K562 (cell line): ENCODE data around the gene CDHR2. TPM values are rescaled to one million over a fixed set of nuclear protein-coding genes. Genes with fewer than 3 reads are reported as not detected.

Source experiments
- ATAC-seq: fragments of 200-7000 bp; cut with Tn5 transposase; 3 replicates; pipeline ENCODE4 v1.9.1; 2020; ENCODE audit warnings: moderate library complexity
- BruUV-seq: library from RNA; stranded (reverse); fragments of 400-500 nt; replicated peaks from 2 replicates; lab custom pipeline; 2021; lab: Mats Ljungman, UMichigan
- CTCF ChIA-PET: fragments of 300-600 bp; formaldehyde crosslinking; extraction: SDS; loops from one replicate; lab custom pipeline; 2021; ENCODE audit warnings: low intra/inter-chr PET ratio; lab: Yijun Ruan, JAX
- POLR2A ChIA-PET: fragments of 300-600, 350-650 bp; sonication (Branson Sonifier 250); formaldehyde crosslinking; extraction: SDS; loops from one replicate; lab custom pipeline; 2021; ENCODE audit warnings: antibody characterized with exemption, inconsistent platforms; lab: Yijun Ruan, JAX
- DNase-seq, 4 experiments: peaks; one replicate each; pipeline versions ENCODE4 v3.0.0 to v3.0.0-alpha.2; 2011 to 2018; ENCODE audit warnings: low spot score in 3 of 4, mixed read lengths in 3 of 4; ENCODE audit errors: extremely low read depth in 1 of 4
- FAIRE-seq: peaks from 2 replicates; lab custom pipeline; 2011; peaks lifted over from hg19 to GRCh38; lab: Jason Lieb, UNC
- H2AFZ ChIP-seq: 2 replicates; pipeline ENCODE4 v1.6.0; 2011; ENCODE audit warnings: low read depth, low read length, control low read depth, inconsistent platforms
- H3K27ac ChIP-seq: fragments of 200-600 bp; 3 replicates; pipeline ENCODE4 v1.8.0; 2011; ENCODE audit warnings: low read depth, mild to moderate bottlenecking, control low read depth, inconsistent platforms, low read length, moderate library complexity, mixed read lengths; ENCODE audit errors: extremely low read depth
- H3K27me3 ChIP-seq, 2 experiments: fragments of 300-600 bp in 1 of 2; 2 replicates in 1 of 2; 3 replicates in 1 of 2; pipeline versions ENCODE4 v1.6.0 to v1.8.0; 2011; ENCODE audit warnings: inconsistent platforms in 2 of 2, low read length in 2 of 2, mild to moderate bottlenecking in 1 of 2, mixed read lengths in 1 of 2, moderate library complexity in 1 of 2; ENCODE audit not compliant: control insufficient read depth in 2 of 2, insufficient read depth in 2 of 2
- H3K36me3 ChIP-seq: fragments of 300-600 bp; 3 replicates; pipeline ENCODE4 v1.8.0; 2011; ENCODE audit warnings: mild to moderate bottlenecking, low read length, inconsistent platforms; ENCODE audit not compliant: control insufficient read depth, insufficient read depth
- H3K4me1 ChIP-seq, 2 experiments: fragments of 200-600 bp in 1 of 2; replicated peaks in 1 of 2; 2 replicates in 1 of 2; 3 replicates in 1 of 2; pipeline versions ENCODE4 v1.5.1 to v1.8.0; 2011; ENCODE audit warnings: inconsistent platforms in 2 of 2, low read length in 2 of 2, mild to moderate bottlenecking in 1 of 2, mixed read lengths in 1 of 2, moderate library complexity in 1 of 2; ENCODE audit not compliant: control insufficient read depth in 2 of 2, insufficient read depth in 2 of 2
- H3K4me2 ChIP-seq: 2 replicates; pipeline ENCODE4 v1.6.1; 2011; ENCODE audit warnings: low read length, control low read depth, inconsistent platforms, mixed read lengths; ENCODE audit not compliant: insufficient read depth
- H3K4me3 ChIP-seq: fragments of 200-600 bp; sonication (generic), shearing (Covaris generic); 2 replicates; pipeline ENCODE4 v1.5.1; 2016; ENCODE audit warnings: control low read depth, inconsistent platforms
- H3K79me2 ChIP-seq: fragments of 200-600 bp; 3 replicates; pipeline ENCODE4 v1.8.0; 2011; ENCODE audit warnings: low read length, inconsistent platforms; ENCODE audit not compliant: control insufficient read depth, insufficient read depth
- H3K9ac ChIP-seq, 2 experiments: 2 replicates each; pipeline versions ENCODE4 v1.6.0 to v1.6.1; 2011; ENCODE audit warnings: low read depth in 2 of 2, low read length in 2 of 2, control low read depth in 1 of 2, inconsistent platforms in 1 of 2, mild to moderate bottlenecking in 1 of 2, mixed read lengths in 1 of 2; ENCODE audit not compliant: insufficient read depth in 1 of 2
- H3K9me1 ChIP-seq: one replicate; pipeline ENCODE4 v1.6.0; 2011; ENCODE audit warnings: inconsistent platforms, mild to moderate bottlenecking, low read length, moderate library complexity; ENCODE audit not compliant: control insufficient read depth, insufficient read depth
- H3K9me3 ChIP-seq: replicated peaks from 2 replicates; pipeline ENCODE4 v1.5.1; 2011; ENCODE audit warnings: low read depth, low read length, inconsistent platforms; ENCODE audit not compliant: control insufficient read depth, insufficient read depth
- H4K20me1 ChIP-seq: replicated peaks from 2 replicates; pipeline ENCODE4 v1.6.1; 2011; ENCODE audit warnings: low read length, inconsistent platforms, mixed read lengths; ENCODE audit not compliant: control insufficient read depth, insufficient read depth
- MTF1 ChIP-seq: fragments of 250-450 bp; sonication (Bioruptor Pico); IDR thresholded peaks from 2 replicates; pipeline ENCODE4 v1.9.0; 2021; ENCODE audit warnings: moderate library complexity, mild to moderate bottlenecking, inconsistent platforms, borderline replicate concordance
- MXI1 ChIP-seq: IDR thresholded peaks from 2 replicates; pipeline ENCODE4 v1.6.1; 2011; ENCODE audit warnings: low read depth, mild to moderate bottlenecking, improper control_type of control experiment, low read length
- TAF9B ChIP-seq: fragments of 450-650 bp; IDR thresholded peaks from 2 replicates; pipeline ENCODE4 v1.6.1; 2018; ENCODE audit warnings: mild to moderate bottlenecking; ENCODE audit not compliant: partially characterized antibody
- ZNF668 ChIP-seq: fragments of 250-450 bp; sonication (Bioruptor Pico); IDR thresholded peaks from 2 replicates; pipeline ENCODE4 v1.8.0; 2022; ENCODE audit warnings: mild to moderate bottlenecking, inconsistent platforms
- WGBS: fragments of 100-300 bp; shearing (Covaris generic); methylation state at CpG from one replicate; pipeline ENCODE4 v1.1.6; 2016; ENCODE audit warnings: low coverage, mixed read lengths; ENCODE audit not compliant: insufficient coverage; ENCODE audit errors: missing lambda C conversion rate; 5-methylcytosine and 5-hydroxymethylcytosine counted together
- in situ Hi-C: fragments of 300-500 bp; cut with MboI; formaldehyde crosslinking; loops from 4 replicates; pipeline ENCODE4 v1.15.0; 2018; ENCODE audit warnings: inconsistent platforms, mixed read lengths
- intact Hi-C: fragments of 100-400 bp; cut with micrococcal nuclease; formaldehyde crosslinking; loops from 2 replicates; pipeline ENCODE4 v1.14.2; 2022
- polyA plus RNA-seq, 8 experiments: library from polyadenylated mRNA; depleted of rRNA in 4 of 8; stranded (reverse) in 5 of 8; unstranded in 3 of 8; fragments of >200 nt; fragmentation: Nextera tagmentation in 2 of 8; fragmentation: Illumina TruSeq in 1 of 8; extraction: Ambion mirVana in 2 of 8; extraction: Trizol in 1 of 8; gene quantifications; 2 replicates each; pipeline versions ENCODE4 v1.2.1 to v1.2.3, GENCODE V29; 2011 to 2014; ENCODE audit warnings: inconsistent platforms in 1 of 8, missing spikeins in 1 of 8
- total RNA-seq, 7 experiments: library from RNA; depleted of rRNA in 6 of 7; stranded (reverse); fragments of >200 nt in 6 of 7; fragmentation: Illumina TruSeq in 2 of 7; extraction: Trizol in 2 of 7; gene quantifications; 2 replicates each; pipeline versions ENCODE4 v1.2.1 to v1.2.3, GENCODE V29; 2011 to 2021; ENCODE audit warnings: low replicate concordance in 1 of 7
- TF ChIP-seq, protein P1 (sequence below): fragments of 250-450 bp; sonication (Bioruptor Pico); IDR thresholded peaks from 2 replicates; pipeline ENCODE4 v1.9.0; 2021; ENCODE audit warnings: mild to moderate bottlenecking
- TF ChIP-seq, protein P2 (sequence below): fragments of 150-350 bp; IDR thresholded peaks from 2 replicates; pipeline ENCODE4 v1.6.1; 2014; ENCODE audit warnings: low read depth, mild to moderate bottlenecking, low read length, borderline replicate concordance
- TF ChIP-seq, protein P3 (sequence below): fragments of 450-650 bp; IDR thresholded peaks from 2 replicates; pipeline ENCODE4 v1.6.1; 2016; ENCODE audit warnings: mild to moderate bottlenecking, moderate library complexity

The CDHR2 gene
- total and polyA plus RNA-seq, 9 of the 15 experiments (the other 6 are each of a cell fraction or from before 2014, with no cell fraction given) = 0.01 to 0.62 (median 0.09) TPM; not detected in 2

DNA sequence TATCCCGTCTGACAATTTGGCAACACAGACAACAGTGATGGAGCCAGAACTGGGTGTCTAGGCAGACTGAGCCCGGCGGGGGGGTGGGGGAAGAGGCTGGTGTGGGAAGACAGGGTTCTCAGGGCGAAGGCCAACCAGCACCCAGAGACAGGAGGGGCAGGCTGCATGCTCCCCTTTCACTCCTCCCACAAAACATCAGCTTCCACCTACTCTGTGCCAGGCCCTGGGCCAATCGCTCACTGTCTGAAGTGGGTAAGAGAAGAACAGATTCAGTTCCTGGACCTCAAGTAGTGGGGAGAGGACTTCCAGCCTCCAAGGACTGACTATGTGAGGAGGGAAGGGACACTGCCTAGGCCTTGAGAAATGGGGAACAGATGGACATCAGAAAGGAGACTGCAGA, 78.4 kb downstream of the CDHR2 start:
- ATAC-seq = no peak
- H3K4me2 ChIP-seq = no peak overlapping the region
- H3K36me3 ChIP-seq = no peaks in the 10 kb centered on the region
- H2AFZ ChIP-seq = no peak overlapping the region
- no TSS peak for BruUV-seq
- H3K4me1 ChIP-seq = peaks cover 0 to 23% of the 10 kb centered on the region in 2 experiments; a peak in 2 of 5 replicates
- POLR2A ChIA-PET = interaction anchor here (0.6 kb wide), 1 partner anchor 209 kb away, joined by 4 read pairs; no protein-coding TSS in a partner anchor
- DNase-seq = no peak
- no peak overlapping the region for H3K9ac ChIP-seq
- in situ Hi-C loops (no loop called here), intact Hi-C loops (no loop called here)
- H3K27me3 ChIP-seq = peaks cover 44 to 72% of the 10 kb centered on the region in 2 experiments
- no peak overlapping the region for H3K27ac ChIP-seq
- peaks cover 13% of the 10 kb centered on the region; the same call in 1 of the 2 replicates for H4K20me1 ChIP-seq
- no peaks in the 10 kb centered on the region for H3K9me3 ChIP-seq
- CTCF ChIA-PET = no interaction called here
- no peak for FAIRE-seq
- H3K9me1 ChIP-seq = no peaks in the 10 kb centered on the region
- H3K79me2 ChIP-seq = no peaks in the 10 kb centered on the region
- H3K4me3 ChIP-seq = no peak overlapping the region
- 16% methylated on average over 4 of the region's 5 CpGs for WGBS
- no peak for TF ChIP-seq ZNF668
- TF ChIP-seq, protein P1, sequence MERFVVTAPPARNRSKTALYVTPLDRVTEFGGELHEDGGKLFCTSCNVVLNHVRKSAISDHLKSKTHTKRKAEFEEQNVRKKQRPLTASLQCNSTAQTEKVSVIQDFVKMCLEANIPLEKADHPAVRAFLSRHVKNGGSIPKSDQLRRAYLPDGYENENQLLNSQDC = no peak
- TF ChIP-seq, protein P2, sequence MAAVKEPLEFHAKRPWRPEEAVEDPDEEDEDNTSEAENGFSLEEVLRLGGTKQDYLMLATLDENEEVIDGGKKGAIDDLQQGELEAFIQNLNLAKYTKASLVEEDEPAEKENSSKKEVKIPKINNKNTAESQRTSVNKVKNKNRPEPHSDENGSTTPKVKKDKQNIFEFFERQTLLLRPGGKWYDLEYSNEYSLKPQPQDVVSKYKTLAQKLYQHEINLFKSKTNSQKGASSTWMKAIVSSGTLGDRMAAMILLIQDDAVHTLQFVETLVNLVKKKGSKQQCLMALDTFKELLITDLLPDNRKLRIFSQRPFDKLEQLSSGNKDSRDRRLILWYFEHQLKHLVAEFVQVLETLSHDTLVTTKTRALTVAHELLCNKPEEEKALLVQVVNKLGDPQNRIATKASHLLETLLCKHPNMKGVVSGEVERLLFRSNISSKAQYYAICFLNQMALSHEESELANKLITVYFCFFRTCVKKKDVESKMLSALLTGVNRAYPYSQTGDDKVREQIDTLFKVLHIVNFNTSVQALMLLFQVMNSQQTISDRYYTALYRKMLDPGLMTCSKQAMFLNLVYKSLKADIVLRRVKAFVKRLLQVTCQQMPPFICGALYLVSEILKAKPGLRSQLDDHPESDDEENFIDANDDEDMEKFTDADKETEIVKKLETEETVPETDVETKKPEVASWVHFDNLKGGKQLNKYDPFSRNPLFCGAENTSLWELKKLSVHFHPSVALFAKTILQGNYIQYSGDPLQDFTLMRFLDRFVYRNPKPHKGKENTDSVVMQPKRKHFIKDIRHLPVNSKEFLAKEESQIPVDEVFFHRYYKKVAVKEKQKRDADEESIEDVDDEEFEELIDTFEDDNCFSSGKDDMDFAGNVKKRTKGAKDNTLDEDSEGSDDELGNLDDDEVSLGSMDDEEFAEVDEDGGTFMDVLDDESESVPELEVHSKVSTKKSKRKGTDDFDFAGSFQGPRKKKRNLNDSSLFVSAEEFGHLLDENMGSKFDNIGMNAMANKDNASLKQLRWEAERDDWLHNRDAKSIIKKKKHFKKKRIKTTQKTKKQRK = no peak
- TF ChIP-seq, protein P3, sequence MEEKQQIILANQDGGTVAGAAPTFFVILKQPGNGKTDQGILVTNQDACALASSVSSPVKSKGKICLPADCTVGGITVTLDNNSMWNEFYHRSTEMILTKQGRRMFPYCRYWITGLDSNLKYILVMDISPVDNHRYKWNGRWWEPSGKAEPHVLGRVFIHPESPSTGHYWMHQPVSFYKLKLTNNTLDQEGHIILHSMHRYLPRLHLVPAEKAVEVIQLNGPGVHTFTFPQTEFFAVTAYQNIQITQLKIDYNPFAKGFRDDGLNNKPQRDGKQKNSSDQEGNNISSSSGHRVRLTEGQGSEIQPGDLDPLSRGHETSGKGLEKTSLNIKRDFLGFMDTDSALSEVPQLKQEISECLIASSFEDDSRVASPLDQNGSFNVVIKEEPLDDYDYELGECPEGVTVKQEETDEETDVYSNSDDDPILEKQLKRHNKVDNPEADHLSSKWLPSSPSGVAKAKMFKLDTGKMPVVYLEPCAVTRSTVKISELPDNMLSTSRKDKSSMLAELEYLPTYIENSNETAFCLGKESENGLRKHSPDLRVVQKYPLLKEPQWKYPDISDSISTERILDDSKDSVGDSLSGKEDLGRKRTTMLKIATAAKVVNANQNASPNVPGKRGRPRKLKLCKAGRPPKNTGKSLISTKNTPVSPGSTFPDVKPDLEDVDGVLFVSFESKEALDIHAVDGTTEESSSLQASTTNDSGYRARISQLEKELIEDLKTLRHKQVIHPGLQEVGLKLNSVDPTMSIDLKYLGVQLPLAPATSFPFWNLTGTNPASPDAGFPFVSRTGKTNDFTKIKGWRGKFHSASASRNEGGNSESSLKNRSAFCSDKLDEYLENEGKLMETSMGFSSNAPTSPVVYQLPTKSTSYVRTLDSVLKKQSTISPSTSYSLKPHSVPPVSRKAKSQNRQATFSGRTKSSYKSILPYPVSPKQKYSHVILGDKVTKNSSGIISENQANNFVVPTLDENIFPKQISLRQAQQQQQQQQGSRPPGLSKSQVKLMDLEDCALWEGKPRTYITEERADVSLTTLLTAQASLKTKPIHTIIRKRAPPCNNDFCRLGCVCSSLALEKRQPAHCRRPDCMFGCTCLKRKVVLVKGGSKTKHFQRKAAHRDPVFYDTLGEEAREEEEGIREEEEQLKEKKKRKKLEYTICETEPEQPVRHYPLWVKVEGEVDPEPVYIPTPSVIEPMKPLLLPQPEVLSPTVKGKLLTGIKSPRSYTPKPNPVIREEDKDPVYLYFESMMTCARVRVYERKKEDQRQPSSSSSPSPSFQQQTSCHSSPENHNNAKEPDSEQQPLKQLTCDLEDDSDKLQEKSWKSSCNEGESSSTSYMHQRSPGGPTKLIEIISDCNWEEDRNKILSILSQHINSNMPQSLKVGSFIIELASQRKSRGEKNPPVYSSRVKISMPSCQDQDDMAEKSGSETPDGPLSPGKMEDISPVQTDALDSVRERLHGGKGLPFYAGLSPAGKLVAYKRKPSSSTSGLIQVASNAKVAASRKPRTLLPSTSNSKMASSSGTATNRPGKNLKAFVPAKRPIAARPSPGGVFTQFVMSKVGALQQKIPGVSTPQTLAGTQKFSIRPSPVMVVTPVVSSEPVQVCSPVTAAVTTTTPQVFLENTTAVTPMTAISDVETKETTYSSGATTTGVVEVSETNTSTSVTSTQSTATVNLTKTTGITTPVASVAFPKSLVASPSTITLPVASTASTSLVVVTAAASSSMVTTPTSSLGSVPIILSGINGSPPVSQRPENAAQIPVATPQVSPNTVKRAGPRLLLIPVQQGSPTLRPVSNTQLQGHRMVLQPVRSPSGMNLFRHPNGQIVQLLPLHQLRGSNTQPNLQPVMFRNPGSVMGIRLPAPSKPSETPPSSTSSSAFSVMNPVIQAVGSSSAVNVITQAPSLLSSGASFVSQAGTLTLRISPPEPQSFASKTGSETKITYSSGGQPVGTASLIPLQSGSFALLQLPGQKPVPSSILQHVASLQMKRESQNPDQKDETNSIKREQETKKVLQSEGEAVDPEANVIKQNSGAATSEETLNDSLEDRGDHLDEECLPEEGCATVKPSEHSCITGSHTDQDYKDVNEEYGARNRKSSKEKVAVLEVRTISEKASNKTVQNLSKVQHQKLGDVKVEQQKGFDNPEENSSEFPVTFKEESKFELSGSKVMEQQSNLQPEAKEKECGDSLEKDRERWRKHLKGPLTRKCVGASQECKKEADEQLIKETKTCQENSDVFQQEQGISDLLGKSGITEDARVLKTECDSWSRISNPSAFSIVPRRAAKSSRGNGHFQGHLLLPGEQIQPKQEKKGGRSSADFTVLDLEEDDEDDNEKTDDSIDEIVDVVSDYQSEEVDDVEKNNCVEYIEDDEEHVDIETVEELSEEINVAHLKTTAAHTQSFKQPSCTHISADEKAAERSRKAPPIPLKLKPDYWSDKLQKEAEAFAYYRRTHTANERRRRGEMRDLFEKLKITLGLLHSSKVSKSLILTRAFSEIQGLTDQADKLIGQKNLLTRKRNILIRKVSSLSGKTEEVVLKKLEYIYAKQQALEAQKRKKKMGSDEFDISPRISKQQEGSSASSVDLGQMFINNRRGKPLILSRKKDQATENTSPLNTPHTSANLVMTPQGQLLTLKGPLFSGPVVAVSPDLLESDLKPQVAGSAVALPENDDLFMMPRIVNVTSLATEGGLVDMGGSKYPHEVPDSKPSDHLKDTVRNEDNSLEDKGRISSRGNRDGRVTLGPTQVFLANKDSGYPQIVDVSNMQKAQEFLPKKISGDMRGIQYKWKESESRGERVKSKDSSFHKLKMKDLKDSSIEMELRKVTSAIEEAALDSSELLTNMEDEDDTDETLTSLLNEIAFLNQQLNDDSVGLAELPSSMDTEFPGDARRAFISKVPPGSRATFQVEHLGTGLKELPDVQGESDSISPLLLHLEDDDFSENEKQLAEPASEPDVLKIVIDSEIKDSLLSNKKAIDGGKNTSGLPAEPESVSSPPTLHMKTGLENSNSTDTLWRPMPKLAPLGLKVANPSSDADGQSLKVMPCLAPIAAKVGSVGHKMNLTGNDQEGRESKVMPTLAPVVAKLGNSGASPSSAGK = no peak
- no peak for TF ChIP-seq MTF1 (CRISPR knock-in tag)
- no peak for TF ChIP-seq MXI1
- TF ChIP-seq TAF9B = no peak
